ENCODE measurements around the gene RPP21. TPM values are rescaled to one million over a fixed set of nuclear protein-coding genes. Genes with fewer than 3 reads are reported as not detected.

RPP21 gene
- polyA plus RNA-seq, 1 donor from 2014 or later = 109 TPM

DNA sequence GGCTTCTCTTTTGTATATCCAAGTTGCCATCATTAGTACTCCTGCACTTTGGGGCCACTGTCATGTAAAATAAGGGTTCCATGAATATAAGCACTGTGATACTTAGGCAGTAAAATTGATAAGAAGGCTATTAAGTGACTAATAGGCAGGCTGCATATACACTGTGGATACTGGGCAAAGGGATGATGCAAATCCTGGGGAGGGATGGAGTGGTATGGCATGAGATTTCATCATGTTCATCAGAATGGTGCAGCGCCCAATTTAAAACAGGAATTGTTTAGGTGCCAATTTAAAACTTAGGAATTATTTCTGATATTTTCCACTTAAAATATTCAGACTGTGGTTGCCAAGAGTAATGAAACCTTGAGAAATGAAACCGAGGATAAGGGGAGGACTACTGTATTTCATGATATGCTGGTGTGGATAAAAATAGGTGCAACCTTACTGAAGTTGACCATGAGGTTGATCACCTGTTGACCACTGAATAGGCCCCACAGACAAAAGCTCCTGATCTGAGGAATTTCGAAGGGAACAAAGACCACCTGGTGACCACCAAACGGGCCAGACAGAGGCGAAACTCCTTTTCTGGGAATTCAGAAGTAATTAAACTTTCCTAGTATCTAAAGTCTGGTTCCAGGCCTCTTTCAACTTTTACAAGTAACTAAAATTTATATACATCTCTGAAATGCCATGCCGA, 23.1 kb upstream of the RPP21 start:
- Histone ChIP-seq H4K20me1 (ENCODE audit: insufficient read depth) (no peaks in the 10 kb centered on the region), H3K27me3 (ENCODE audit: insufficient read depth, low read depth, low read length) (no peaks in the 10 kb centered on the region), H3K27ac (ENCODE audit: low read length) (no peak overlapping the region), H3K79me2 (replicated peaks; ENCODE audit: insufficient read depth, low read length) (peaks cover 74% of the 10 kb centered on the region), H3F3A (ENCODE audit: insufficient read depth, low read length, poor library complexity, severe bottlenecking) (no peaks in the 10 kb centered on the region), H3K4me2 (ENCODE audit: low read length) (no peak overlapping the region), H3K9me3 (ENCODE audit: low read length) (no peaks in the 10 kb centered on the region), H2AFZ (ENCODE audit: low read depth, low read length) (no peak overlapping the region), H3K9ac (ENCODE audit: low read length) (no peak overlapping the region), H3K36me3 (ENCODE audit: insufficient read depth, low read length) (no peaks in the 10 kb centered on the region), H3K4me3 (ENCODE audit: low read length) (no peak overlapping the region), H3K9me2 (ENCODE audit: insufficient read depth, low read length) (no peaks in the 10 kb centered on the region)
- TF ChIP-seq EP300 (conservative IDR thresholded peaks at IDR 0.05; ENCODE audit: poor library complexity, severe bottlenecking) (no peak), POLR2AphosphoS5 (IDR thresholded peaks at IDR 0.05) (no peak), SMC3 (conservative IDR thresholded peaks at IDR 0.05; ENCODE audit: poor library complexity) (no peak)
- TF ChIP-seq, protein P1, sequence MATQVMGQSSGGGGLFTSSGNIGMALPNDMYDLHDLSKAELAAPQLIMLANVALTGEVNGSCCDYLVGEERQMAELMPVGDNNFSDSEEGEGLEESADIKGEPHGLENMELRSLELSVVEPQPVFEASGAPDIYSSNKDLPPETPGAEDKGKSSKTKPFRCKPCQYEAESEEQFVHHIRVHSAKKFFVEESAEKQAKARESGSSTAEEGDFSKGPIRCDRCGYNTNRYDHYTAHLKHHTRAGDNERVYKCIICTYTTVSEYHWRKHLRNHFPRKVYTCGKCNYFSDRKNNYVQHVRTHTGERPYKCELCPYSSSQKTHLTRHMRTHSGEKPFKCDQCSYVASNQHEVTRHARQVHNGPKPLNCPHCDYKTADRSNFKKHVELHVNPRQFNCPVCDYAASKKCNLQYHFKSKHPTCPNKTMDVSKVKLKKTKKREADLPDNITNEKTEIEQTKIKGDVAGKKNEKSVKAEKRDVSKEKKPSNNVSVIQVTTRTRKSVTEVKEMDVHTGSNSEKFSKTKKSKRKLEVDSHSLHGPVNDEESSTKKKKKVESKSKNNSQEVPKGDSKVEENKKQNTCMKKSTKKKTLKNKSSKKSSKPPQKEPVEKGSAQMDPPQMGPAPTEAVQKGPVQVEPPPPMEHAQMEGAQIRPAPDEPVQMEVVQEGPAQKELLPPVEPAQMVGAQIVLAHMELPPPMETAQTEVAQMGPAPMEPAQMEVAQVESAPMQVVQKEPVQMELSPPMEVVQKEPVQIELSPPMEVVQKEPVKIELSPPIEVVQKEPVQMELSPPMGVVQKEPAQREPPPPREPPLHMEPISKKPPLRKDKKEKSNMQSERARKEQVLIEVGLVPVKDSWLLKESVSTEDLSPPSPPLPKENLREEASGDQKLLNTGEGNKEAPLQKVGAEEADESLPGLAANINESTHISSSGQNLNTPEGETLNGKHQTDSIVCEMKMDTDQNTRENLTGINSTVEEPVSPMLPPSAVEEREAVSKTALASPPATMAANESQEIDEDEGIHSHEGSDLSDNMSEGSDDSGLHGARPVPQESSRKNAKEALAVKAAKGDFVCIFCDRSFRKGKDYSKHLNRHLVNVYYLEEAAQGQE (IDR thresholded peaks at IDR 0.05; ENCODE audit: borderline replicate concordance) = no peak

DNA sequence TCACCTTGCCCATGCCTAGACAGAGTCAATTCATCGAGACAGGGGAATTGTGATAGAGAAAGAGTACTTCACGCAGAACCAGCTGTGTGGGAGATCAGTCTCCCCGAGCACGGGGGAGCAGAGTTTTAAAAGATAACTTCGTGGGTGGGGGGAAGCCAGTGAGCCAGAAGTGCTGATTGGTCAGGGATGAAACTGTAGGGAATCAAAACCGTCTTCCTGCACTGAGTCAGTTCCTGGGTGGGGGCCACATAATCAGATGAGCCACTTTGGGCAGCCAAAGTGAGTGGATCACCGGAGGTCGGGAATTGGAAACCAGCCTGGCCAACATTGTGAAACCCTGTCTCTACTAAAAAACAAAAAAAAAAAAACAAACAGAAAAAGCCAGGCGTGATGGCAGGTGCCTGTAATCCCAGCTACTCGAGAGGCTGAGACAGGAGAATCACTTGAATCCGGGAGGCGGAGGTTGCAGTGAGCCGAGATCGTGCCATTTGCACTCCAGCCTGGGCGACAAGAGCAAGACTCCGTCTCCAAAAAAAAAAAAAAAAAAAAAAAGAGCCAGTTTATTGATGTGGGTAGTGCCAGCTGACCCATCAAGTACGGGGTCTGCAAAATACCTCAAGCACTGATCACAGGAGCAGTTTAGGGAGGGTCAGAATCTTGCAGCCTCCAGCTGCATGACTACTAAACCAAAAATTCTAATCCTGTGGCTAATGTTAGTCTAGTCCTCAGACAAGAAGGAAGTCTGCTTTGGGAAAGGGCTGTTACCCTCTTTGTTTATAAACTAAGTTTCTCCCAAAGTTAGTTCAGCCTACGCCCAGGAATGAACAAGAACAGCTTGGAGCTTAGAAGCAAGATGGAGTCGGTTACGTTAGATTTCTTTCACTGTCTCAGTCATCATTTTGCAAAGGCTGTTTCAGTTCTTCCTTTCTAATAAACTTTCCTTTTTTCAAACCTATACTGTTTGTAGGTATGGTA, 22.1 kb upstream of the RPP21 start:
- Histone ChIP-seq H3K4me3 (ENCODE audit: low read length) (peak overlapping the region; percentile 79), H3F3A (ENCODE audit: insufficient read depth, low read length, poor library complexity, severe bottlenecking) (no peaks in the 10 kb centered on the region), H4K20me1 (ENCODE audit: insufficient read depth) (no peaks in the 10 kb centered on the region), H3K9me3 (ENCODE audit: low read length) (no peaks in the 10 kb centered on the region), H3K27ac (ENCODE audit: low read length) (no peak overlapping the region), H3K9ac (ENCODE audit: low read length) (no peak overlapping the region), H2AFZ (ENCODE audit: low read depth, low read length) (no peak overlapping the region), H3K36me3 (ENCODE audit: insufficient read depth, low read length) (no peaks in the 10 kb centered on the region), H3K27me3 (ENCODE audit: insufficient read depth, low read depth, low read length) (no peaks in the 10 kb centered on the region), H3K9me2 (ENCODE audit: insufficient read depth, low read length) (no peaks in the 10 kb centered on the region), H3K79me2 (replicated peaks; ENCODE audit: insufficient read depth, low read length) (peaks cover 65% of the 10 kb centered on the region), H3K4me2 (ENCODE audit: low read length) (no peak overlapping the region)
- TF ChIP-seq, protein P2, sequence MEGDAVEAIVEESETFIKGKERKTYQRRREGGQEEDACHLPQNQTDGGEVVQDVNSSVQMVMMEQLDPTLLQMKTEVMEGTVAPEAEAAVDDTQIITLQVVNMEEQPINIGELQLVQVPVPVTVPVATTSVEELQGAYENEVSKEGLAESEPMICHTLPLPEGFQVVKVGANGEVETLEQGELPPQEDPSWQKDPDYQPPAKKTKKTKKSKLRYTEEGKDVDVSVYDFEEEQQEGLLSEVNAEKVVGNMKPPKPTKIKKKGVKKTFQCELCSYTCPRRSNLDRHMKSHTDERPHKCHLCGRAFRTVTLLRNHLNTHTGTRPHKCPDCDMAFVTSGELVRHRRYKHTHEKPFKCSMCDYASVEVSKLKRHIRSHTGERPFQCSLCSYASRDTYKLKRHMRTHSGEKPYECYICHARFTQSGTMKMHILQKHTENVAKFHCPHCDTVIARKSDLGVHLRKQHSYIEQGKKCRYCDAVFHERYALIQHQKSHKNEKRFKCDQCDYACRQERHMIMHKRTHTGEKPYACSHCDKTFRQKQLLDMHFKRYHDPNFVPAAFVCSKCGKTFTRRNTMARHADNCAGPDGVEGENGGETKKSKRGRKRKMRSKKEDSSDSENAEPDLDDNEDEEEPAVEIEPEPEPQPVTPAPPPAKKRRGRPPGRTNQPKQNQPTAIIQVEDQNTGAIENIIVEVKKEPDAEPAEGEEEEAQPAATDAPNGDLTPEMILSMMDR (IDR thresholded peaks at IDR 0.05; ENCODE audit: poor library complexity, severe bottlenecking) = no peak
- TF ChIP-seq RAD21 (conservative IDR thresholded peaks at IDR 0.05) = no peak
- no peak for TF ChIP-seq SMC3 (conservative IDR thresholded peaks at IDR 0.05; ENCODE audit: poor library complexity)
- TF ChIP-seq, protein P1 (IDR thresholded peaks at IDR 0.05; ENCODE audit: borderline replicate concordance) = no peak
- no peak for TF ChIP-seq POLR2AphosphoS5 (IDR thresholded peaks at IDR 0.05)
- no peak for TF ChIP-seq EZH2 (IDR thresholded peaks at IDR 0.05; ENCODE audit: borderline replicate concordance, insufficient read depth, low read length, poor library complexity, severe bottlenecking)
- no peak for TF ChIP-seq TAF1 (IDR thresholded peaks at IDR 0.05; ENCODE audit: low read depth)
- TF ChIP-seq EP300 (conservative IDR thresholded peaks at IDR 0.05; ENCODE audit: poor library complexity, severe bottlenecking) = no peak
- TF ChIP-seq MXI1 (conservative IDR thresholded peaks at IDR 0.05; ENCODE audit: poor library complexity, severe bottlenecking) = no peak
